K562 (cell line): Measurements from ENCODE around the gene ARHGDIB. TPM values are rescaled to one million over a fixed set of nuclear protein-coding genes. Genes with fewer than 3 reads are reported as not detected.

Experiments
- ATAC-seq: fragments of 200-7000 bp; cut with Tn5 transposase; 3 replicates; pipeline ENCODE4 v1.9.1; 2020; ENCODE audit warnings: moderate library complexity
- BruUV-seq: library from RNA; stranded (reverse); fragments of 400-500 nt; replicated peaks from 2 replicates; lab custom pipeline; 2021; lab: Mats Ljungman, UMichigan
- CTCF ChIA-PET: fragments of 300-600 bp; formaldehyde crosslinking; extraction: SDS; loops from one replicate; lab custom pipeline; 2021; ENCODE audit warnings: low intra/inter-chr PET ratio; lab: Yijun Ruan, JAX
- POLR2A ChIA-PET: fragments of 300-600, 350-650 bp; sonication (Branson Sonifier 250); formaldehyde crosslinking; extraction: SDS; loops from one replicate; lab custom pipeline; 2021; ENCODE audit warnings: antibody characterized with exemption, inconsistent platforms; lab: Yijun Ruan, JAX
- DNase-seq, 4 experiments: peaks; one replicate each; pipeline versions ENCODE4 v3.0.0 to v3.0.0-alpha.2; 2011 to 2018; ENCODE audit warnings: low spot score in 3 of 4, mixed read lengths in 3 of 4; ENCODE audit errors: extremely low read depth in 1 of 4
- FAIRE-seq: peaks from 2 replicates; lab custom pipeline; 2011; peaks lifted over from hg19 to GRCh38; lab: Jason Lieb, UNC
- H2AFZ ChIP-seq: 2 replicates; pipeline ENCODE4 v1.6.0; 2011; ENCODE audit warnings: low read depth, low read length, control low read depth, inconsistent platforms
- H3K27ac ChIP-seq: fragments of 200-600 bp; 3 replicates; pipeline ENCODE4 v1.8.0; 2011; ENCODE audit warnings: low read depth, mild to moderate bottlenecking, control low read depth, inconsistent platforms, low read length, moderate library complexity, mixed read lengths; ENCODE audit errors: extremely low read depth
- H3K27me3 ChIP-seq, 2 experiments: fragments of 300-600 bp in 1 of 2; 2 replicates in 1 of 2; 3 replicates in 1 of 2; pipeline versions ENCODE4 v1.6.0 to v1.8.0; 2011; ENCODE audit warnings: inconsistent platforms in 2 of 2, low read length in 2 of 2, mild to moderate bottlenecking in 1 of 2, mixed read lengths in 1 of 2, moderate library complexity in 1 of 2; ENCODE audit not compliant: control insufficient read depth in 2 of 2, insufficient read depth in 2 of 2
- H3K36me3 ChIP-seq: fragments of 300-600 bp; 3 replicates; pipeline ENCODE4 v1.8.0; 2011; ENCODE audit warnings: mild to moderate bottlenecking, low read length, inconsistent platforms; ENCODE audit not compliant: control insufficient read depth, insufficient read depth
- H3K4me1 ChIP-seq, 2 experiments: fragments of 200-600 bp in 1 of 2; replicated peaks in 1 of 2; 2 replicates in 1 of 2; 3 replicates in 1 of 2; pipeline versions ENCODE4 v1.5.1 to v1.8.0; 2011; ENCODE audit warnings: inconsistent platforms in 2 of 2, low read length in 2 of 2, mild to moderate bottlenecking in 1 of 2, mixed read lengths in 1 of 2, moderate library complexity in 1 of 2; ENCODE audit not compliant: control insufficient read depth in 2 of 2, insufficient read depth in 2 of 2
- H3K4me2 ChIP-seq: 2 replicates; pipeline ENCODE4 v1.6.1; 2011; ENCODE audit warnings: low read length, control low read depth, inconsistent platforms, mixed read lengths; ENCODE audit not compliant: insufficient read depth
- H3K4me3 ChIP-seq: fragments of 200-600 bp; sonication (generic), shearing (Covaris generic); 2 replicates; pipeline ENCODE4 v1.5.1; 2016; ENCODE audit warnings: control low read depth, inconsistent platforms
- H3K79me2 ChIP-seq: fragments of 200-600 bp; 3 replicates; pipeline ENCODE4 v1.8.0; 2011; ENCODE audit warnings: low read length, inconsistent platforms; ENCODE audit not compliant: control insufficient read depth, insufficient read depth
- H3K9ac ChIP-seq, 2 experiments: 2 replicates each; pipeline versions ENCODE4 v1.6.0 to v1.6.1; 2011; ENCODE audit warnings: low read depth in 2 of 2, low read length in 2 of 2, control low read depth in 1 of 2, inconsistent platforms in 1 of 2, mild to moderate bottlenecking in 1 of 2, mixed read lengths in 1 of 2; ENCODE audit not compliant: insufficient read depth in 1 of 2
- H3K9me1 ChIP-seq: one replicate; pipeline ENCODE4 v1.6.0; 2011; ENCODE audit warnings: inconsistent platforms, mild to moderate bottlenecking, low read length, moderate library complexity; ENCODE audit not compliant: control insufficient read depth, insufficient read depth
- H3K9me3 ChIP-seq: replicated peaks from 2 replicates; pipeline ENCODE4 v1.5.1; 2011; ENCODE audit warnings: low read depth, low read length, inconsistent platforms; ENCODE audit not compliant: control insufficient read depth, insufficient read depth
- H4K20me1 ChIP-seq: replicated peaks from 2 replicates; pipeline ENCODE4 v1.6.1; 2011; ENCODE audit warnings: low read length, inconsistent platforms, mixed read lengths; ENCODE audit not compliant: control insufficient read depth, insufficient read depth
- GMEB1 ChIP-seq: fragments of 250-450 bp; sonication (Bioruptor Pico); IDR thresholded peaks from 2 replicates; pipeline ENCODE4 v1.4.0; 2020; ENCODE audit warnings: mild to moderate bottlenecking
- LCOR ChIP-seq: sonication (generic); formaldehyde crosslinking; IDR thresholded peaks from 2 replicates; pipeline ENCODE4 v1.8.0; 2022; ENCODE audit warnings: mild to moderate bottlenecking, missing genetic modification reagents
- NFE2 ChIP-seq: IDR thresholded peaks from 2 replicates; pipeline ENCODE4 v1.6.1; 2014; ENCODE audit warnings: antibody characterized with exemption, low read depth
- NFIC ChIP-seq: fragments of 450-650 bp; IDR thresholded peaks from 2 replicates; pipeline ENCODE4 v1.6.1; 2017; ENCODE audit warnings: mild to moderate bottlenecking, inconsistent platforms
- SIN3A ChIP-seq, 2 experiments: fragments of 150-350 bp in 1 of 2; IDR thresholded peaks; 2 replicates each; pipeline ENCODE4 v1.6.1; 2011 to 2016; ENCODE audit warnings: borderline replicate concordance in 2 of 2, low read depth in 2 of 2, low read length in 2 of 2, mild to moderate bottlenecking in 2 of 2, moderate library complexity in 2 of 2; ENCODE audit not compliant: control insufficient read depth in 1 of 2
- SMAD2 ChIP-seq: fragments of 150-350 bp; IDR thresholded peaks from 2 replicates; pipeline ENCODE4 v1.6.1; 2014; ENCODE audit warnings: low read depth, mild to moderate bottlenecking, low read length
- ZNF707 ChIP-seq: fragments of 250-450 bp; sonication (Bioruptor Pico); conservative IDR thresholded peaks from 2 replicates; pipeline ENCODE4 v1.8.0; 2022; ENCODE audit warnings: inconsistent platforms, mild to moderate bottlenecking, moderate library complexity
- WGBS: fragments of 100-300 bp; shearing (Covaris generic); methylation state at CpG from one replicate; pipeline ENCODE4 v1.1.6; 2016; ENCODE audit warnings: low coverage, mixed read lengths; ENCODE audit not compliant: insufficient coverage; ENCODE audit errors: missing lambda C conversion rate; 5-methylcytosine and 5-hydroxymethylcytosine counted together
- in situ Hi-C: fragments of 300-500 bp; cut with MboI; formaldehyde crosslinking; loops from 4 replicates; pipeline ENCODE4 v1.15.0; 2018; ENCODE audit warnings: inconsistent platforms, mixed read lengths
- intact Hi-C: fragments of 100-400 bp; cut with micrococcal nuclease; formaldehyde crosslinking; loops from 2 replicates; pipeline ENCODE4 v1.14.2; 2022
- polyA plus RNA-seq, 8 experiments: library from polyadenylated mRNA; depleted of rRNA in 4 of 8; stranded (reverse) in 5 of 8; unstranded in 3 of 8; fragments of >200 nt; fragmentation: Nextera tagmentation in 2 of 8; fragmentation: Illumina TruSeq in 1 of 8; extraction: Ambion mirVana in 2 of 8; extraction: Trizol in 1 of 8; gene quantifications; 2 replicates each; pipeline versions ENCODE4 v1.2.1 to v1.2.3, GENCODE V29; 2011 to 2014; ENCODE audit warnings: inconsistent platforms in 1 of 8, missing spikeins in 1 of 8
- total RNA-seq, 7 experiments: library from RNA; depleted of rRNA in 6 of 7; stranded (reverse); fragments of >200 nt in 6 of 7; fragmentation: Illumina TruSeq in 2 of 7; extraction: Trizol in 2 of 7; gene quantifications; 2 replicates each; pipeline versions ENCODE4 v1.2.1 to v1.2.3, GENCODE V29; 2011 to 2021; ENCODE audit warnings: low replicate concordance in 1 of 7
- TF ChIP-seq, protein P1 (sequence below): fragments of 250-450 bp; sonication (Bioruptor Pico); IDR thresholded peaks from 2 replicates; pipeline ENCODE4 v1.8.0; 2021; ENCODE audit warnings: moderate library complexity, mild to moderate bottlenecking, inconsistent platforms

The ARHGDIB gene
- total and polyA plus RNA-seq, 9 of the 15 experiments (the other 6 are each of a cell fraction or from before 2014, with no cell fraction given): 9.5 to 204 (median 116) TPM

DNA sequence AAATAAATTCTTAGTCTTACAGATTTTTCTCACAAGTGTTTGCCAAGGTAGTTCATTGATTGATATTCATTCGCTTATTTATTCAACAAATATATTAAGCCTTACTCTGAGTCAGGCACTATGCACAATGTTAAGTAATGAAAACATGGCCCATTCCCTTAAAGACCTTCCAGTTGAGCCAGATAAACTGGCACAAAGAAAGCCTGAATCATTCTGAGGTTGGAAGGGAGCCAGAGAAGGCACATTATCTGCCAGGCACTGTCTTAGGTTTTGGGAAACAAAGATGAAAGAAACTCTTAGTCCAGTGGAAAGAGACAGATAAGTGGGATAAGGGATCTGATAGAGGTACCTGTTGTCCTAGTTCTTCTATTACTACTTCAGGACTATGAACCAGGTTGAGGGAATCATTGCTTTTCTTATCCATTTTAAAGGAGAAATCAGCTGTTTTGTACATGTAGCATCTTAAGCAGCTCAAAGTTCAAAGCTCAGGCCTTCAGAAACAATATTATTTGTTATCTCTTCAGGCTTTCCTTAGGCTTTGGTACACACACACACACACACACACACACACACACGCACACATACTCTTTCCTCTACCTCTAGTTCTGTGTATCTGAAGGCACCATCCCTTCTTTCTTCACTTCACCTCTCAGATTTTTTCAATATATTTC is 38.4 kb upstream of the ARHGDIB start:
- no peak for FAIRE-seq
- in situ Hi-C loops (loop anchor here (10.0 kb wide), 1 partner anchor 155 kb away; the partner anchor contains the start of gene ART4), intact Hi-C loops (loop anchor here (10.0 kb wide), 3 partner anchors 185 to 275 kb away; partner anchors contain the start of gene SMCO3)
- H3K9me1 ChIP-seq: no peaks in the 10 kb centered on the region
- WGBS: 6% methylated on average over 2 of the region's 2 CpGs
- no peak for DNase-seq
- H3K79me2 ChIP-seq: no peaks in the 10 kb centered on the region
- H3K27me3 ChIP-seq: 0 out of 5 replicates have a peak, but pooled peaks cover 0 to 4% of the 10 kb centered on the region in 2 experiments
- H3K9me3 ChIP-seq: no peaks in the 10 kb centered on the region
- ChIA-PET CTCF (no interaction called here), POLR2A (no interaction called here)
- H3K4me2 ChIP-seq: no peak overlapping the region
- no peak overlapping the region for H2AFZ ChIP-seq
- no peaks in the 10 kb centered on the region for H3K36me3 ChIP-seq
- TF ChIP-seq LCOR (CRISPR knock-in tag) (no peak), GMEB1 (CRISPR knock-in tag) (no peak), SIN3A (IDR thresholded peaks at IDR 0.05; ENCODE audit: borderline replicate concordance in 2 of 2, control insufficient read depth in 1 of 2, low read depth in 2 of 2, low read length in 2 of 2) (no peak), SMAD2 (no peak), NFIC (0 out of 2 replicates have a peak, but pooled peaks have one; percentile 20), ZNF707 (CRISPR knock-in tag) (no peak), NFE2 (no peak)
- TF ChIP-seq, protein P1, sequence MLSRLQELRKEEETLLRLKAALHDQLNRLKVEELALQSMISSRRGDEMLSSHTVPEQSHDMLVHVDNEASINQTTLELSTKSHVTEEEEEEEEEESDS (CRISPR knock-in tag): no peak
- no peak overlapping the region for H3K4me3 ChIP-seq
- no peak overlapping the region for H3K27ac ChIP-seq
- BruUV-seq: no TSS peak
- H4K20me1 ChIP-seq: no peaks in the 10 kb centered on the region
- no peak overlapping the region for H3K9ac ChIP-seq
- no peaks in the 10 kb centered on the region for H3K4me1 ChIP-seq
- ATAC-seq: no peak
